Measurements from ENCODE around the gene GPR160. TPM values are rescaled to one million over a fixed set of nuclear protein-coding genes. Genes with fewer than 3 reads are reported as not detected.
"Not testable (repeated sequence)": the region's sequence is repeated elsewhere in the genome, so short reads cannot be mapped to it uniquely, and the experiment has no call there.

GPR160 gene
- total and polyA plus RNA-seq, 12 donors, result 0.76 to 5.8 (median 1.6) TPM

DNA sequence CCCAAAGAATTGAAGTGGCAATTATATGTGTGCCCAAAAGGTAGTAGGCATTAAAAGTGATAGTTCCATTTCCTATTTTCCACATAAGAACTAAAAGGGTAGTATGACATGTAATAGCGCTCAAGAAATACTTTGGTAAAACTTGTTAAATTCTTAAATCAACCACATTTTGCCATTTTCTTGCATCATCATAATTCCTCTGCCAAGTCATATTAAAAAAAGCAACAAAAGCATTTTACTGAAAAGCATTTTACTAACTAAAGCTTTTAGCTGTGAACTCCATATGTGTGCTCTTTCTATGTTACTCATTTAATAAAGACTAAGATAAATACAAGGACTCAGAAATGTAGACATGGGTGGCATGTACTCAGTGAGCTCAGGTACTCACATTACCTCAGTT lies 70.1 kb downstream of the GPR160 start:
- 96 to 100% (median 100%) methylated on average over 1 of the region's 1 CpG for WGBS, 4 donors
- no peak for DNase-seq
- Histone ChIP-seq H3K4me3 (no peak overlapping the region), H3K27ac (no peak overlapping the region), H3K4me1 (replicated peaks in 1 of 2) (no peaks in the 10 kb centered on the region), H3K36me3 (replicated peaks in 1 of 2) (peaks cover 0 to 20% of the 10 kb centered on the region in 2 donors), H3K27me3 (no peaks in the 10 kb centered on the region), H3K9me3 (replicated peaks in 1 of 3) (no peaks in the 10 kb centered on the region)
- TF ChIP-seq POLR2A (IDR thresholded peaks at IDR 0.05), result no peak
- TF ChIP-seq, protein P1, sequence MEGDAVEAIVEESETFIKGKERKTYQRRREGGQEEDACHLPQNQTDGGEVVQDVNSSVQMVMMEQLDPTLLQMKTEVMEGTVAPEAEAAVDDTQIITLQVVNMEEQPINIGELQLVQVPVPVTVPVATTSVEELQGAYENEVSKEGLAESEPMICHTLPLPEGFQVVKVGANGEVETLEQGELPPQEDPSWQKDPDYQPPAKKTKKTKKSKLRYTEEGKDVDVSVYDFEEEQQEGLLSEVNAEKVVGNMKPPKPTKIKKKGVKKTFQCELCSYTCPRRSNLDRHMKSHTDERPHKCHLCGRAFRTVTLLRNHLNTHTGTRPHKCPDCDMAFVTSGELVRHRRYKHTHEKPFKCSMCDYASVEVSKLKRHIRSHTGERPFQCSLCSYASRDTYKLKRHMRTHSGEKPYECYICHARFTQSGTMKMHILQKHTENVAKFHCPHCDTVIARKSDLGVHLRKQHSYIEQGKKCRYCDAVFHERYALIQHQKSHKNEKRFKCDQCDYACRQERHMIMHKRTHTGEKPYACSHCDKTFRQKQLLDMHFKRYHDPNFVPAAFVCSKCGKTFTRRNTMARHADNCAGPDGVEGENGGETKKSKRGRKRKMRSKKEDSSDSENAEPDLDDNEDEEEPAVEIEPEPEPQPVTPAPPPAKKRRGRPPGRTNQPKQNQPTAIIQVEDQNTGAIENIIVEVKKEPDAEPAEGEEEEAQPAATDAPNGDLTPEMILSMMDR (IDR thresholded peaks at IDR 0.05), result no peak
- intact Hi-C loops (cut with DNase I), result no loop called here

DNA sequence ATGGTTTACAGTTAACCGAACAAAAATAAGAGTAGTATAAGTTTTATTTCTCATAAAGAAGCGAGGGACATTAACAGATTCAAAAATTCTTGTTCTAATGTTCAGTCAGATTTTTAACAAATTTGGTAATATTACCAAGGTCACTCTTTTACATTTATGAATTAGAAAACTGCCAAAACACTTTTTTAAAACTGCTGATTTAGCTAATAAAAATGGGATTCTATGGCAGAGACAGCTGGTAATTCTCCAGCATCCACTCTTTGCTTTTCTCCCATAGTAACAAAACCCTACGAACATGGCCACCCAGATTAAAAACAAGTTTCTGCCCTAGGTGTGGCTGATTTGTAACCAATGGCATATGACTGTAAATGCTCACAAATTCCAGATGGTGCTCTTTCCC lies 71.2 kb downstream of the GPR160 start:
- Histone ChIP-seq H3K27me3 (no peaks in the 10 kb centered on the region), H3K9me3 (replicated peaks in 1 of 3) (no peaks in the 10 kb centered on the region), H3K36me3 (replicated peaks in 1 of 2) (peaks cover 0 to 25% of the 10 kb centered on the region in 2 donors), H3K27ac (no peak overlapping the region), H3K4me1 (replicated peaks in 1 of 2) (no peaks in the 10 kb centered on the region), H3K4me3 (no peak overlapping the region)
- TF ChIP-seq, protein P1 (IDR thresholded peaks at IDR 0.05), result no peak
- DNase-seq, result no peak
- intact Hi-C loops (cut with DNase I), result no loop called here
- 94 to 97% (median 95%) methylated on average over 3 of the region's 3 CpGs for WGBS, 4 donors

DNA sequence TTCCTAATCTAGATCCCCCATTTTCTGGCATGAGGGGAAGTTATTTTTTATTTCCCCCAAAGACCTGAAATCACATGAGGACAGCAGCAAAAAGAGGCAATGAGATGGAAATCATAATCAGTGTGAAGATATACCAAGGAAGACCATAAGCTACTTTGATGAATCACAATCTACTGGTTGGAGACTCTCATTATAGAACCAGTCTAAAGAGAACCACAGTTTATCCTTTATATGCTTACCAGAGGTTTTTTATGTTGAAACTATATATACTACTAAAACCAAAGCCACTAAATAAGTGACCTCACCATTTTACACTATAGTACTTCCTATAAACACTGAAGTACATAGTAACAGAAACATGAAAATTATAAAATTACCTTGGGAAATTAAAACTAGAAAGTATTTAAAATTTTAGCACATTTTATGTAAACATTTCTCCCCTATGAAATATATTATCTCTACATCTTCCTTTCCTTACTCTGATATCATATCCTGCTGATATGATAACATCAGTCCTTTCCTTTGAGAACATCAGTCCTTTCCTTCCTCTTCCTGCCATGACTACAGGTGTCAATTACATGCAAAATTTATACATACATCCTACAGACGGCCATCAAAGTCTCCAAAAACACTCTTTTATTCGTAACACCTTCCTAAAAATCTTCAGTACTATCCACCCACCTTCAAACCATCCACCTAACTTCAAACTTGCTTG lies 71.9 kb downstream of the GPR160 start:
- DNase-seq, result no peak
- H3K36me3 ChIP-seq (replicated peaks in 1 of 2), result peaks cover 0 to 27% of the 10 kb centered on the region in 2 donors
- TF ChIP-seq, protein P1 (IDR thresholded peaks at IDR 0.05), result no peak

DNA sequence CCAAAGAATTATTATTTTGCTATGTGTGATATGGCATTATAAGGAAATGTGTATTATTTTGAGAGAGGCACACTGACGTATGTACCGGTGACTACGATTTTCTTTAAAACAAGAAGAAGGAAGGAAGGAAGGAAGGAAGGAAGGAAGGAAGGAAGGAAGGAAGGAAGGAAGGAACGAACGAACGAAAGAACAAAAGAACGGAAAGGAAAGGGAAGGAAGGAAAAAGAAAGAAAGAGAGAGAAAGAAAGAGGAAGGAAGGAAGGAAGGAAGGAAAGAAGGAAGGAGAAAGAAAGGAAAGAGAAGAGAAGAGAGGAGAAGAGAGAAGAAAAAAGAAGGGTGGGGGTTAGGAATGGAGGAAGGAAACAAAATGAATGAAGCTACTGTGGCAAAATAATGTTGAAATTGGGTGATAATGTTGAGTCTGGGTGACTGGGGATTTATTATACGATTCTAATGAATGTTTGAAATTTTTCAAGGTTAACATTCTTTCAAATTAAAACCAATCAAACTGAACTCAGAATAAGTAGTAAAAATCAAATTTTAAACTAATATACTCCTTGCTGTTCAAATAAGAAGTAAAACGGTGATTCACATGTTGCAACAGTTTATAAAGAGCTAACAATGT lies 73.5 kb downstream of the GPR160 start:
- H3K27me3 ChIP-seq, result no peaks in the 10 kb centered on the region
- TF ChIP-seq, protein P1 (IDR thresholded peaks at IDR 0.05), result no peak
- TF ChIP-seq POLR2A (IDR thresholded peaks at IDR 0.05), result no peak
- peaks cover 0 to 38% of the 10 kb centered on the region in 2 donors for H3K36me3 ChIP-seq (replicated peaks in 1 of 2)
- DNase-seq, result no peak
- H3K27ac ChIP-seq, result no peak overlapping the region
- WGBS, 4 donors, result 73 to 83% (median 78%) methylated on average over 9 of the region's 9 CpGs
- no peak overlapping the region for H3K4me3 ChIP-seq
- H3K4me1 ChIP-seq (replicated peaks in 1 of 2), result no peaks in the 10 kb centered on the region
- intact Hi-C loops (cut with DNase I), result no loop called here
- no peaks in the 10 kb centered on the region for H3K9me3 ChIP-seq (replicated peaks in 1 of 3)

More for the DNA sequence above, 71.9 kb downstream of the GPR160 start:
- WGBS, 4 donors, result 87 to 94% (median 90%) methylated on average over 2 of the region's 2 CpGs
- no peaks in the 10 kb centered on the region for H3K4me1 ChIP-seq (replicated peaks in 1 of 2)
- H3K4me3 ChIP-seq, result no peak overlapping the region
- no peaks in the 10 kb centered on the region for H3K27me3 ChIP-seq
- H3K9me3 ChIP-seq (replicated peaks in 1 of 3), result no peaks in the 10 kb centered on the region
- intact Hi-C loops (cut with DNase I), result no loop called here
- no peak overlapping the region for H3K27ac ChIP-seq

DNA sequence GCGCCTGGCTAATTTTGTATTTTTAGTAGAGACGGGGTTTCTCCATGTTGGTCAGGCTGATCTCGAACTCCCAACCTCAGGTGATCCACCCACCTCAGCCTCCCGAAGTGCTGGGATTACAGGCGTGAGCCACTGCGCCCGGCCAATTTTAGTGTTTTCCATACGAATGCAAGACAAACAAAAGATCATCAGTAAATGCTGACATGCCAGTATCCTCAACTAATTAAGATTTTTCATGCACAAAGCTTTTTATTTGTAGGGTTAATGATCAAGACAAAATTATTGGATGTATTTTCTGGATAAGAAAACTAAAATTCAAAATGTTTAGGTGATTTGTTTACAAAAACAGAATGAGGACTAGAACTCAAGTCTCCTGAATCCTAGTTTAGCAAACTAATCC lies 76.4 kb downstream of the GPR160 start:
- WGBS, 4 donors, result 87 to 100% (median 96%) methylated on average over 8 of the region's 8 CpGs
- H3K9me3 ChIP-seq (replicated peaks in 1 of 3); H3K4me1 ChIP-seq (replicated peaks in 1 of 2); H3K27ac ChIP-seq; H3K27me3 ChIP-seq; H3K4me3 ChIP-seq; intact Hi-C loops (cut with DNase I); DNase-seq: not testable (repeated sequence)
- H3K36me3 ChIP-seq (replicated peaks in 1 of 2), result peaks cover 0 to 61% of the 10 kb centered on the region in 2 donors

Measured in adrenal gland (tissue), 12 donors.